ENCODE measurements around the gene SUGCT.

SUGCT gene

GRCh38 chr7:40800771-40801170 lies 666.0 kb downstream of the SUGCT start:
- DNase-seq = no peak

GRCh38 chr7:40802497-40802896 lies 667.7 kb downstream of the SUGCT start:
- no peak for DNase-seq

GRCh38 chr7:40804477-40805215 lies 669.8 kb downstream of the SUGCT start:
- no peak for DNase-seq

DNA sequence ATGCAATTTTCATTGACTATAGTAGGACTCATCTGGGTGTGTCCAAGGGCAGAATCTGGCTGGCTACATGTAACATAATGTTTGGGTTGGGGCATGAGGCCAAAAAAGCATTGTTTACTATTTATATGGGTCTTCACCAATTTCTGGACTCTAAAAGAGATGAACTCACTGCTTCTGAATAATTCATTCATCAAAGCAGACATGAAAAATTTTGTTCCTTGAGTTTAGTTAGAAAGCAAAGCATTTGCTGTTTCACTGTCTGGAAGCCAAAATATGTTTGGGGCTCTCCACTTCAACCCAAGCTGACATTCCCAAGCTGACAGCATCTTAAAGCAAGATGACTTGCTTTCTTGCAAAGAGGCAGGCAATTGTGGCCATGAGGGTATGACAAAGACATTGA lies 670.6 kb downstream of the SUGCT start:
- DNase-seq = no peak

- DNase-seq = no peak
These were observed 673.7 kb downstream of the SUGCT start for GRCh38 chr7:40808378-40808942.

DNA sequence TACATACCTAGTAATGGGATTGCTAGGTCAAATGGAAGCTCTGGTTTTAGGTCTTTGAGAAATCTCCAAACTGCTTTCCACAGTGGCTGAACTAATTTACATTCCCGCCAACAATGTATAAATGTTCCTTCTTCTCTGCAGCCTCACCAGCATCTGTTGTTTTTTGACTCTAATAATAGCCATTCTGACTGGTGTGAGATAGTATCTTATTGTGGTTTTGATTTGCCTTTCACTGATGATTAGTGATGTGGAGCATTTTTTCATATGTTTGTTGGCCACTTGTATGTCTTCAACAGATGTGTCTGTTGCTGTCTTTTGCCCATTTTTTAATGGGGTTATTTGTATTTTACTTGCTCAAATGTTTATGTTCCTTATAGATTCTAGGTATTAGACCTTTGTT lies 675.5 kb downstream of the SUGCT start:
- DNase-seq = no peak

- no peak for DNase-seq
These were observed 676.9 kb downstream of the SUGCT start for GRCh38 chr7:40811666-40812065.

DNA sequence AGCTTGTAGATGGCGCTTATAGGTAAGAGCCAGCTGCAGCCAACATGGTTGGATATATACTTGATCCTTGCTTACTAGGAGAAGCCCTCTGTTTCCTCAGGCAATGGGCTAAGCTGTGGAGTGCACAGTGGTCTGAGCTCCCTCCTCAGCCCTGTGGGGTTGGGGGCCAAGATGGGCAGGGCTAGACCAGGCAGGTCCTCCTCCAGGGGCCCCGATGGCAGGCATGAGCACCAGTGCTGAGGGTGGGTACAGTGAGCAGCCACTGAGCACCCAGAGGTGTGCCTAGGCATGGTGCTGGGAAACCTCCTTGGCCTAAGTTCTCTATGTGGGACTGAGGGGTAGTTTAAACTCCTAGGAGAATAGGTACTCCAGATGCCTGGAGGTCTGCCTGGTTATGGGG lies 680.2 kb downstream of the SUGCT start:
- no peak for DNase-seq

DNA sequence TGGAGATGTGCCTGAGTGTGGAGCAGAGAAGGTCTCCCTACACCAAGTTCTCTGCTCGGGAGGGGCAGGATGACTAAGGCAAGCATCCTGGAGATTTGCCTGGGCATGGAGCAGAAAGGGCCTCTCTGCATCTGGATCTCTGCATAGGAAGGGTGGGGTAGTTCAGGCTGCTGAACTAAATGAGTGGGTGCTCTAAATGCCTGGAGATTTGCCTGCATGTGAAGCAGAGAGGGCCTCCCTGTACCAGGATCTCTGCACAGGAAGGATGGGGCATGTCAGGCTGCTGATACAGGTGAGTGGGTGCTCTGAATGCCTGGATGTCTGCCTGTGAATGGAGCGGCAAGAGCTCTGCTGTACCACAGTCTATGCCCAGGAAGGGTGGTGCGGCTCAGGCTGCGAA lies 680.7 kb downstream of the SUGCT start:
- no peak for DNase-seq

GRCh38 chr7:40822861-40823260 lies 688.1 kb downstream of the SUGCT start:
- DNase-seq = no peak

DNA sequence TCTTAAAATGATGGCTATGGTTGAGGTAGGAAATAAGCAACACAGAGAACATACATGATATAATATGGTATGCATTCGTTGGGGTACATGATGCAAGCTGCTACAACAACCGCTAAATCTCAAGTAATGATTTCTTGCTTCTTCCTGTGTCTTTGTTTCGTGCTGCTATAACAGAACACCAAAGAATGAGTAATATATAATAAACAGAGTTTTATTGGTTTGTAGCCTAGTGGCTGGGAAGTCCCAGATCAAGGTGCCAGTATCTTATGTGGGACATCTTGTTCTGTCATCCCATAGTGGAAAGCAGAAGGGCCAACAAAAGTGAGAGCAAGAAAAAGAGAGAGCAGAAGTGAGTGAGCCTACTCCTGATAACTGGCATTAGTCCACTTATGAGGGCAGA lies 689.7 kb downstream of the SUGCT start:
- DNase-seq = no peak

GRCh38 chr7:40826411-40827221 lies 691.8 kb downstream of the SUGCT start:
- no peak for DNase-seq

DNA sequence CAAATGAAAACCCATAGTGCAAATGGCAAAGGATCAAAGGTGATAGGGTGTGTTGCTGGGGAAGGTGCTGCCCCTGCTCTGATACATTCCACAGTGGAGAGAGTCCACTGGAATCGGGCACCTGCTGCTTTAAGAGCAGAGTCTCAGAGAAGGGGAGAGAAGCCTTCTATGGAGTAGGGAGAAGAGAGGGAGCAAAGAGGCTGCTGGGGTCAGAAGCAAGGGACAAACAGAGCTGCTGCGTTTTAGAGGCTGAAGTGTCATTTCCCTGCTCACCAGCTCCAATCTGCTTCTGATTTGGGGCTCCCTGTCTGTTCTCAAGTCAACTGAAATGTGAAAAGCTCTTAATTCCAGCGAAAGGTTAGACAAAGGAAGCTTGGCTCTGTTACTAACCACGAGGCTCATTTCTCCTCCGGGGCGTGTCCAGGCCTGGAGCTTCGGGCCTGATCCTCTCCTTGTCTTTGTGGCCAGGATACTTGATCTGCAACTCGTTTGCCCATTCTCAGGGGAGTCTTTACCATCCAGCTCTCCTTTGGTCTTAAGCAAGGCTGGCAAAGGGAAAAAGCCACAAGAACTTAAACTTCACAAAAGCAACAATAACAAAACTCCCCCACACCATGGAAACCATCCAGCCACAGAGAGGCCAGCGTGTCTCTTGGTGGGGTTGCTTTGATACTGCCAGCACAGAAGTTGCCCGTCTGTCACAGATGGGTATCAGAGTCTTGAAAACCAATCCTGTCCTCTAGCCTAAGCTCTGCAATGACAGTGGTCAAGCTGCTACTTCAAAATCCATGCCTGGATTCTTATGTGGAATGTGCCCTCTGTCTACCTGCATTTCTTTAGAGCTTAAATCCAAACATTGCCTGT lies 692.6 kb downstream of the SUGCT start:
- no peak for DNase-seq

- DNase-seq = no peak
These were observed 694.1 kb downstream of the SUGCT start for GRCh38 chr7:40828686-40829600.

DNA sequence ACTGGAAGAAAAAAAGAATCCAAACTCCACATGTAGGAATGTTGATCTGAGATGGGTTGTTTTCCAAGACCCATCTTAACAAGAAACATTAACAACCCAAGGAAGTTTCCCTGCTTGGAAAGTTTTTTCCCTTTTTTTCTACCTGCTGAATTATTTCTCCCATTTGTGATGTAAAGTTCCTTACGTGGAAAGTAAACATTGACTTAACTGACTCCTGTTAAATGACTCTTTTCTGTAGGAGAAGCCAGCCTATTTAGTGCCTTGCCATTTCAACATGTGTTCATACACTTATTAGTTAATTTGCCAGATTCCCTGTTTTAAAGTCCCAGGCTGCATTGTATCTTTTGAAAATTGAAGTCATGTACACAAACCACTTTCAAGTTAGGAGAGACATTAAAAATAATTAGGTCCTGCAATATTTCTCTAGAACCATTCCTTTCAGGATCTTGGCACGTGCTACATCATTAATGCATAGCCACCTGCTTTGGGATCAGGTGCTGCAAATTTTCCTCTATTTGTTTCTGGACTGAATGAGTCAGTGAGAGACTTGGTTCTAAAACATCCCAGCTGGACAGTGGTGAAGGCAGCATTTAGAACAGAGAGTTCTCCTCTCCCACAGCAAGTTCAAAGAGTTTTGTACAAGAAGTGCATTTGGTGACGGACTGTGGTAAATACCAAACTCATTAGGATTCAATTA lies 698.5 kb downstream of the SUGCT start:
- no peak for DNase-seq

GRCh38 chr7:40833888-40834234 lies 699.1 kb downstream of the SUGCT start:
- DNase-seq = no peak

DNA sequence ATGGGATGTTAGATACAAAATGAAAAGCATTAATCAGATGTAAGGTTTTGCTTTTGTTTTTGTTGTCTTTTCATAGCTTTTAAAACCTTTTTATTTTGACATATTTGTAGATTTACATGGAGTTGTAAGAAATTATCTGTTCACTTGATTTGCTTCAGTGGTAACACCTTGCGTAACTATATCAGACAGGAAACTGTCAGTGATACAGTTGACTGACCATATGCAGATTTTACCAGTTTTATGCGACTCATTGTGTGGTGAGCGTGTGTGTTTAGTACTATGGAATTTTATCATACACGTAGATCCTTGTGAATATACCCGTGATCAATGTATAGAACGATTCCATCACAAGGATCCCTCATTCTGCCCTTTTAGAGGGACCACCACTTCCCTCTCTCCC lies 701.4 kb downstream of the SUGCT start:
- no peak for DNase-seq

- no peak for DNase-seq
These were observed 705.1 kb downstream of the SUGCT start for GRCh38 chr7:40839881-40840280.

- DNase-seq = no peak
These were observed 706.2 kb downstream of the SUGCT start for GRCh38 chr7:40840990-40841389.

DNA sequence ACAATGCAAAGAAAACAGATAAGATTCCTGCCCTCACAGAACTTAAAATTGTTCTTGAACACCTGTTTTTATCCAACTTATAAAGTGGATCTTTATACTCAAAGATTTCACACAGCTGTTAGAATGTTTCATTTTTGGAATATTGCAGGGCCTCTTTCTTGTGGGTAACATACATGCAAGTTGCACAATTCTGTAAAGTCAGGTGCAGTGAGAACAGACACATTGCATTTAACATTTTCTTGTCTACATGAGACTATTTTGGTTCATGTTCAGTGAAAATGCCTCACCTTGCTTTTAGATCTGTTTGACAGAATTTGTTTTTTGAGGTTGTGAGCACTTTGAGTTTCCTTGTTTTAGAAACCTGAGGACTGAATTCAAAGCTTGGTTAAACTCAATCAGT lies 707.8 kb downstream of the SUGCT start:
- DNase-seq = no peak

DNA sequence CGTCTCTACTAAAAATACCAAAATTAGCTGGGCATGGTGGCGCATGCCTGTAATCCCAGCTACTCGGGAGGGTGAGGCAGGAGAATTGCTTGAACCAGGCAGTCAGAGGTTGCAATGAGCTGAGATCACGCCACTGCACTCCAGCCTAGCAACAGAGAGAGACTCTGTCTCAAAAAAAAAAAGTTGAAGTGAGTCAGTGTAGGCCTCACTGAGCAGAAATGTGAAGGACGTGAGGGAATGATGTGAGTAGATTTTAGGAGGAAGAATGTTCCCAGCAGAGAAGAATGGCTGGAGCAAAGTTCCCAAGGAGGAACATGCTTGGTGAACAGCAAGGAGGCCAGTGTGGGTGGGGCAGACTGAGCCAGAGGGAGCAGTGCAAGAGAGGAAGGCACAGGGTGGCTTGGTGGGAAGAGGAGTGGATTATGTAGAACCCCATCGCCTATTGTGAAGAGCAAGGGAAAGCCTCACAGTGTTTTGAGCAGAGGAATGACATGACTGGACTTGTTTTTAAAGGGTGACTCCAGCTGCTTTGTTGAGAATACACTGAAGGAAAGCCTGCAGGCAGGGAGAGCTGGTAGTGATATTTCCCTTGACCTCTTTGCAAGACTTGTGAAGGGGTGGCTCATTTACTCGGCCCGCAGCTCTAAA lies 708.7 kb downstream of the SUGCT start:
- DNase-seq = no peak
